ENCODE measurements around the gene MSL1.

The MSL1 gene

DNA sequence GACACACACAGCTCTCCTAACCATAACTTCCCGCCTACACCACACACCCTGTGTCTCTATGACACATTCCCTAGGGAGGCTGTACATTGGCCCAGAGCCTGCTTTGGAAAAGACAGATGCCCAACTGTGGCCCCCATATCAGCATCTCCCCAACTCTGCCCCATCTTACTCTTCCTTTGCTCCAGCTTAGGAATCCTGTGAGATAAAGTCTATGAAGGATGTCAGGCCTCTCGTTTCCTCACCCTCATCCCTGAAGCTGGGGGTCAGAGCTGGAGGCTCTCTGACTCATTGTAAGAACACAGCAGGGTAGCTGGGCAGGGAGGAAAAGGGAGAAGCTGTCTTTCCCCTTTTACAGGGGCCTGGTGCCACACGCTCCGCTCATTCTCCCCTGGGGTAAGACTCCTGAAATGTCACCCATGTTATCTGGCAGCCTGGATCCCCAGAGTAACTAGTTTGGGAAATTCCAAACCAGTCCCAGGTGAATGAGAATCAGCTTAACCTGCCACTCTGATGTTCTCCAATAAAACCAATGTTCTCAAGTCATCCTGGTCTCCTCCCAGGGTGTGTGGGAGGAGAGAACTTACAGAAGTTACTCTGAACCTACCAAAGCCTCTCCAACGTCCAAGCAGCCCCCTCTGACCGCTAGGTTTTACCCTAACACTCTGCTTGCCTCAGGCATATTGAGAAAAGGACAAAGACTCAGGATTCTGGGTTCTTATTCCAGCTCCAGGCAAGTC is 58.3 kb downstream of the MSL1 start (continued):
- 0 out of 2 replicates have a peak, but pooled peaks have one; percentile 34 for TF ChIP-seq ZNF423 (tag by site-specific recombination; IDR thresholded peaks at IDR 0.05)
- TF ChIP-seq, protein P1, sequence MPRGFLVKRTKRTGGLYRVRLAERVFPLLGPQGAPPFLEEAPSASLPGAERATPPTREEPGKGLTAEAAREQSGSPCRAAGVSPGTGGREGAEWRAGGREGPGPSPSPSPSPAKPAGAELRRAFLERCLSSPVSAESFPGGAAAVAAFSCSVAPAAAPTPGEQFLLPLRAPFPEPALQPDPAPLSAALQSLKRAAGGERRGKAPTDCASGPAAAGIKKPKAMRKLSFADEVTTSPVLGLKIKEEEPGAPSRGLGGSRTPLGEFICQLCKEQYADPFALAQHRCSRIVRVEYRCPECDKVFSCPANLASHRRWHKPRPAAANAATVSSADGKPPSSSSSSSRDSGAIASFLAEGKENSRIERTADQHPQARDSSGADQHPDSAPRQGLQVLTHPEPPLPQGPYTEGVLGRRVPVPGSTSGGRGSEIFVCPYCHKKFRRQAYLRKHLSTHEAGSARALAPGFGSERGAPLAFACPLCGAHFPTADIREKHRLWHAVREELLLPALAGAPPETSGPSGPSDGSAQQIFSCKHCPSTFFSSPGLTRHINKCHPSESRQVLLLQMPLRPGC (tag by site-specific recombination; IDR thresholded peaks at IDR 0.05) = no peak
- no peak for TF ChIP-seq ZNF174 (tag by site-specific recombination; IDR thresholded peaks at IDR 0.05)
- no peak for TF ChIP-seq ZNF571 (tag by site-specific recombination; IDR thresholded peaks at IDR 0.05)
- no peak for TF ChIP-seq ZBTB7A (tag by site-specific recombination; IDR thresholded peaks at IDR 0.05; ENCODE audit: low read depth)
- TF ChIP-seq, protein P2, sequence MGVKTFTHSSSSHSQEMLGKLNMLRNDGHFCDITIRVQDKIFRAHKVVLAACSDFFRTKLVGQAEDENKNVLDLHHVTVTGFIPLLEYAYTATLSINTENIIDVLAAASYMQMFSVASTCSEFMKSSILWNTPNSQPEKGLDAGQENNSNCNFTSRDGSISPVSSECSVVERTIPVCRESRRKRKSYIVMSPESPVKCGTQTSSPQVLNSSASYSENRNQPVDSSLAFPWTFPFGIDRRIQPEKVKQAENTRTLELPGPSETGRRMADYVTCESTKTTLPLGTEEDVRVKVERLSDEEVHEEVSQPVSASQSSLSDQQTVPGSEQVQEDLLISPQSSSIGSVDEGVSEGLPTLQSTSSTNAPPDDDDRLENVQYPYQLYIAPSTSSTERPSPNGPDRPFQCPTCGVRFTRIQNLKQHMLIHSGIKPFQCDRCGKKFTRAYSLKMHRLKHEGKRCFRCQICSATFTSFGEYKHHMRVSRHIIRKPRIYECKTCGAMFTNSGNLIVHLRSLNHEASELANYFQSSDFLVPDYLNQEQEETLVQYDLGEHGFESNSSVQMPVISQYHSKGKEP (tag by site-specific recombination; IDR thresholded peaks at IDR 0.05) = no peak
- no peak for TF ChIP-seq ZNF785 (tag by site-specific recombination; IDR thresholded peaks at IDR 0.05)
- no peak for TF ChIP-seq ZNF324 (tag by site-specific recombination; IDR thresholded peaks at IDR 0.05)
- TF ChIP-seq ZFHX2 (tag by site-specific recombination; conservative IDR thresholded peaks at IDR 0.05) = peak; percentile 13
- TF ChIP-seq, protein P3, sequence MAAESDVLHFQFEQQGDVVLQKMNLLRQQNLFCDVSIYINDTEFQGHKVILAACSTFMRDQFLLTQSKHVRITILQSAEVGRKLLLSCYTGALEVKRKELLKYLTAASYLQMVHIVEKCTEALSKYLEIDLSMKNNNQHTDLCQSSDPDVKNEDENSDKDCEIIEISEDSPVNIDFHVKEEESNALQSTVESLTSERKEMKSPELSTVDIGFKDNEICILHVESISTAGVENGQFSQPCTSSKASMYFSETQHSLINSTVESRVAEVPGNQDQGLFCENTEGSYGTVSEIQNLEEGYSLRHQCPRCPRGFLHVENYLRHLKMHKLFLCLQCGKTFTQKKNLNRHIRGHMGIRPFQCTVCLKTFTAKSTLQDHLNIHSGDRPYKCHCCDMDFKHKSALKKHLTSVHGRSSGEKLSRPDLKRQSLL (tag by site-specific recombination; IDR thresholded peaks at IDR 0.05) = peak; percentile 23; the same call in 1 of the 2 replicates
- TF ChIP-seq ZNF530 (tag by site-specific recombination; IDR thresholded peaks at IDR 0.05; ENCODE audit: low read depth) = no peak
- TF ChIP-seq GLIS1 (tag by site-specific recombination; IDR thresholded peaks at IDR 0.05) = peak; percentile 14; the same call in 1 of the 2 replicates
- no peak for TF ChIP-seq ZBTB20 (tag by site-specific recombination; IDR thresholded peaks at IDR 0.05)
- TF ChIP-seq ZNF394 (tag by site-specific recombination; IDR thresholded peaks at IDR 0.05; ENCODE audit: borderline replicate concordance) = peak; percentile 94
- peak; percentile 65 for TF ChIP-seq ZNF366 (tag by site-specific recombination; conservative IDR thresholded peaks at IDR 0.05)
- TF ChIP-seq, protein P4, sequence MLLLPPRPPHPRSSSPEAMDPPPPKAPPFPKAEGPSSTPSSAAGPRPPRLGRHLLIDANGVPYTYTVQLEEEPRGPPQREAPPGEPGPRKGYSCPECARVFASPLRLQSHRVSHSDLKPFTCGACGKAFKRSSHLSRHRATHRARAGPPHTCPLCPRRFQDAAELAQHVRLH (tag by site-specific recombination; IDR thresholded peaks at IDR 0.05) = no peak
- no peak for TF ChIP-seq ZNF677 (tag by site-specific recombination; IDR thresholded peaks at IDR 0.05)
- TF ChIP-seq, protein P5, sequence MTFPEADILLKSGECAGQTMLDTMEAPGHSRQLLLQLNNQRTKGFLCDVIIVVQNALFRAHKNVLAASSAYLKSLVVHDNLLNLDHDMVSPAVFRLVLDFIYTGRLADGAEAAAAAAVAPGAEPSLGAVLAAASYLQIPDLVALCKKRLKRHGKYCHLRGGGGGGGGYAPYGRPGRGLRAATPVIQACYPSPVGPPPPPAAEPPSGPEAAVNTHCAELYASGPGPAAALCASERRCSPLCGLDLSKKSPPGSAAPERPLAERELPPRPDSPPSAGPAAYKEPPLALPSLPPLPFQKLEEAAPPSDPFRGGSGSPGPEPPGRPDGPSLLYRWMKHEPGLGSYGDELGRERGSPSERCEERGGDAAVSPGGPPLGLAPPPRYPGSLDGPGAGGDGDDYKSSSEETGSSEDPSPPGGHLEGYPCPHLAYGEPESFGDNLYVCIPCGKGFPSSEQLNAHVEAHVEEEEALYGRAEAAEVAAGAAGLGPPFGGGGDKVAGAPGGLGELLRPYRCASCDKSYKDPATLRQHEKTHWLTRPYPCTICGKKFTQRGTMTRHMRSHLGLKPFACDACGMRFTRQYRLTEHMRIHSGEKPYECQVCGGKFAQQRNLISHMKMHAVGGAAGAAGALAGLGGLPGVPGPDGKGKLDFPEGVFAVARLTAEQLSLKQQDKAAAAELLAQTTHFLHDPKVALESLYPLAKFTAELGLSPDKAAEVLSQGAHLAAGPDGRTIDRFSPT (tag by site-specific recombination; IDR thresholded peaks at IDR 0.05) = 0 out of 2 replicates have a peak, but pooled peaks have one; percentile 19
- no peak for TF ChIP-seq ZNF791 (tag by site-specific recombination; IDR thresholded peaks at IDR 0.05)
- no peak for TF ChIP-seq ZNF501 (tag by site-specific recombination; IDR thresholded peaks at IDR 0.05)
- 0 out of 2 replicates have a peak, but pooled peaks have one; percentile 22 for TF ChIP-seq GLIS2 (tag by site-specific recombination; IDR thresholded peaks at IDR 0.05)
- no peak for TF ChIP-seq ZNF157 (tag by site-specific recombination; IDR thresholded peaks at IDR 0.05)
- no peak for TF ChIP-seq ZNF138 (tag by site-specific recombination; IDR thresholded peaks at IDR 0.05; ENCODE audit: borderline replicate concordance)
- no peak for TF ChIP-seq ZNF248 (tag by site-specific recombination; IDR thresholded peaks at IDR 0.05)
- TF ChIP-seq, protein P6, sequence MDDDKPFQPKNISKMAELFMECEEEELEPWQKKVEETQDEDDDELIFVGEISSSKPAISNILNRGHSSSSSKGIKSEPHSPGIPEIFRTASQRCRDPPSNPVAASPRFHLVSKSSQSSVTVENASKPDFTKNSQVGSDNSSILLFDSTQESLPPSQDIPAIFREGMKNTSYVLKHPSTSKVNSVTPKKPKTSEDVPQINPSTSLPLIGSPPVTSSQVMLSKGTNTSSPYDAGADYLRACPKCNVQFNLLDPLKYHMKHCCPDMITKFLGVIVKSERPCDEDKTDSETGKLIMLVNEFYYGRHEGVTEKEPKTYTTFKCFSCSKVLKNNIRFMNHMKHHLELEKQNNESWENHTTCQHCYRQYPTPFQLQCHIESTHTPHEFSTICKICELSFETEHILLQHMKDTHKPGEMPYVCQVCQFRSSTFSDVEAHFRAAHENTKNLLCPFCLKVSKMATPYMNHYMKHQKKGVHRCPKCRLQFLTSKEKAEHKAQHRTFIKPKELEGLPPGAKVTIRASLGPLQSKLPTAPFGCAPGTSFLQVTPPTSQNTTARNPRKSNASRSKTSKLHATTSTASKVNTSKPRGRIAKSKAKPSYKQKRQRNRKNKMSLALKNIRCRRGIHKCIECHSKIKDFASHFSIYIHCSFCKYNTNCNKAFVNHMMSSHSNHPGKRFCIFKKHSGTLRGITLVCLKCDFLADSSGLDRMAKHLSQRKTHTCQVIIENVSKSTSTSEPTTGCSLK (tag by site-specific recombination; IDR thresholded peaks at IDR 0.05) = no peak
- no peak for TF ChIP-seq ZNF404 (tag by site-specific recombination; IDR thresholded peaks at IDR 0.05)

Measured in HEK293 (cell line).